HCT116 (cell line): ENCODE results near the gene DPF3. TPM values are rescaled to one million over a fixed set of nuclear protein-coding genes. Genes with fewer than 3 reads are reported as not detected.

Experiments used
- ATAC-seq: fragments of 200-7000 bp; cut with Tn5 transposase; 2 replicates; pipeline ENCODE4 v1.9.1; 2020; ENCODE audit warnings: mild to moderate bottlenecking, moderate library complexity
- BruUV-seq: library from RNA; stranded (reverse); fragments of 400-500 nt; replicated peaks from 2 replicates; lab custom pipeline; 2021; lab: Mats Ljungman, UMichigan
- CTCF ChIA-PET: fragments of 300-600 bp; sonication (Branson Sonifier 250); formaldehyde crosslinking; loops from one replicate; lab custom pipeline; 2021; ENCODE audit warnings: antibody characterized with exemption; lab: Charles Lee
- POLR2A ChIA-PET: fragments of 300-600, 350-600 bp; sonication (Branson Sonifier 250); formaldehyde crosslinking; loops from one replicate; lab custom pipeline; 2021; ENCODE audit warnings: antibody characterized with exemption; lab: Charles Lee
- RAD21 ChIA-PET, 2 experiments: fragments of 300-600 bp; sonication (Branson Sonifier 250); formaldehyde crosslinking; loops; one replicate each; lab custom pipeline; 2023; ENCODE audit warnings: low total read pairs in 2 of 2; ENCODE audit not compliant: uncharacterized antibody in 2 of 2, unreplicated experiment in 2 of 2, low non-redundant PET in 1 of 2; lab: Charles Lee
- DNase-seq: peaks from one replicate; pipeline ENCODE4 v3.0.0-alpha.2; 2010; ENCODE audit warnings: low read depth, low spot score
- H2AFZ ChIP-seq: fragments of 200-600 bp; shearing (Covaris generic), sonication (generic); 2 replicates; pipeline ENCODE4 v1.6.1; 2017; ENCODE audit warnings: low read depth, mixed run types, mixed read lengths, antibody characterized with exemption, low read length; ENCODE audit not compliant: poor library complexity, severe bottlenecking
- H3K27ac ChIP-seq: 2 replicates; pipeline ENCODE4 v1.5.1; 2012; ENCODE audit warnings: low read depth, low read length
- H3K27me3 ChIP-seq: fragments of 200-600 bp; sonication (generic); 2 replicates; pipeline ENCODE4 v1.6.1; 2016; ENCODE audit warnings: mixed run types, low read length, mixed read lengths; ENCODE audit not compliant: insufficient read depth
- H3K36me3 ChIP-seq, 2 experiments: fragments of 200-500 bp in 1 of 2; fragments of 200-600 bp in 1 of 2; sonication (Bioruptor generic) in 1 of 2; sonication (generic) in 1 of 2; 2 replicates each; pipeline versions ENCODE4 v1.5.1 to v1.6.1; 2014 to 2016; ENCODE audit warnings: low read length in 2 of 2, inconsistent platforms in 1 of 2, mixed read lengths in 1 of 2, mixed run types in 1 of 2; ENCODE audit not compliant: insufficient read depth in 2 of 2, control insufficient read depth in 1 of 2
- H3K4me1 ChIP-seq, 2 experiments: fragments of 200-600 bp in 1 of 2; sonication (generic) in 1 of 2; 2 replicates each; pipeline versions ENCODE4 v1.5.1 to v1.6.1; 2012 to 2017; ENCODE audit warnings: low read length in 2 of 2, inconsistent platforms in 1 of 2, mild to moderate bottlenecking in 1 of 2, mixed read lengths in 1 of 2, mixed run types in 1 of 2, moderate library complexity in 1 of 2; ENCODE audit not compliant: insufficient read depth in 2 of 2, control insufficient read depth in 1 of 2
- H3K4me2 ChIP-seq: fragments of 200-600 bp; sonication (generic); 2 replicates; pipeline ENCODE4 v1.6.1; 2017; ENCODE audit warnings: mixed run types, low read length, mixed read lengths
- H3K4me3 ChIP-seq, 2 experiments: fragments of 200-600 bp in 1 of 2; sonication (generic) in 1 of 2; replicated peaks in 1 of 2; 2 replicates each; pipeline ENCODE4 v1.5.1; 2011 to 2016; ENCODE audit warnings: low read length in 2 of 2, control low read depth in 1 of 2, low read depth in 1 of 2, mild to moderate bottlenecking in 1 of 2, mixed read lengths in 1 of 2, mixed run types in 1 of 2
- H3K79me2 ChIP-seq: fragments of 200-600 bp; sonication (generic); 2 replicates; pipeline ENCODE4 v1.6.1; 2017; ENCODE audit warnings: mild to moderate bottlenecking, mixed run types, low read length, moderate library complexity, mixed read lengths; ENCODE audit not compliant: insufficient read depth
- H3K9ac ChIP-seq: fragments of 200-600 bp; sonication (generic); 2 replicates; pipeline ENCODE4 v1.6.1; 2016; ENCODE audit warnings: low read length, mixed read lengths
- H3K9me2 ChIP-seq: fragments of 200-600 bp; sonication (generic), shearing (Covaris generic); 2 replicates; pipeline ENCODE4 v1.6.1; 2017; ENCODE audit warnings: mixed run types, mild to moderate bottlenecking, moderate library complexity; ENCODE audit not compliant: insufficient read depth
- H3K9me3 ChIP-seq, 2 experiments: fragments of 200-500 bp in 1 of 2; fragments of 200-600 bp in 1 of 2; sonication (Bioruptor generic) in 1 of 2; sonication (generic) in 1 of 2; 2 replicates each; pipeline ENCODE4 v1.6.1; 2014 to 2017; ENCODE audit warnings: low read length in 2 of 2, mixed read lengths in 2 of 2, inconsistent platforms in 1 of 2, low read depth in 1 of 2, mild to moderate bottlenecking in 1 of 2, mixed run types in 1 of 2, moderate library complexity in 1 of 2; ENCODE audit not compliant: control insufficient read depth in 1 of 2, insufficient read depth in 1 of 2
- H4K20me1 ChIP-seq: fragments of 200-600 bp; sonication (generic), shearing (Covaris generic); 2 replicates; pipeline ENCODE4 v1.6.1; 2017; ENCODE audit warnings: mixed run types, mild to moderate bottlenecking, moderate library complexity; ENCODE audit not compliant: insufficient read depth
- CTCF ChIP-seq, 3 experiments: fragments of 200-600 bp in 1 of 3; sonication (generic) in 1 of 3; IDR thresholded peaks in 2 of 3; conservative IDR thresholded peaks in 1 of 3; 2 replicates each; pipeline ENCODE4 v1.5.1; 2012 to 2017; ENCODE audit warnings: low read depth in 2 of 3, low read length in 2 of 3, antibody characterized with exemption in 1 of 3, borderline replicate concordance in 1 of 3, control low read depth in 1 of 3, mild to moderate bottlenecking in 1 of 3, mixed read lengths in 1 of 3, mixed run types in 1 of 3, moderate library complexity in 1 of 3; ENCODE audit not compliant: insufficient read depth in 1 of 3
- EGR1 ChIP-seq: IDR thresholded peaks from 2 replicates; pipeline ENCODE4 v1.6.1; 2012; ENCODE audit warnings: low read depth
- ELF1 ChIP-seq: IDR thresholded peaks from 2 replicates; pipeline ENCODE4 v1.6.1; 2012; ENCODE audit warnings: low read depth, borderline replicate concordance
- EZH2phosphoT487 ChIP-seq: fragments of 200-600 bp; IDR thresholded peaks from 2 replicates; pipeline ENCODE4 v1.6.1; 2018; ENCODE audit warnings: antibody characterized with exemption, borderline replicate concordance
- FOSL1 ChIP-seq: IDR thresholded peaks from 2 replicates; pipeline ENCODE4 v1.6.1; 2012; ENCODE audit warnings: low read depth
- RAD21 ChIP-seq: IDR thresholded peaks from 2 replicates; pipeline ENCODE4 v1.6.1; 2012; ENCODE audit warnings: low read depth, mild to moderate bottlenecking
- SRF ChIP-seq: IDR thresholded peaks from 2 replicates; pipeline ENCODE4 v1.6.1; 2012; ENCODE audit warnings: low read depth
- TCF7L2 ChIP-seq: IDR thresholded peaks from 2 replicates; pipeline ENCODE4 v1.7.0; 2011; ENCODE audit warnings: borderline replicate concordance, inconsistent platforms; ENCODE audit not compliant: insufficient read depth, insufficient read length; ENCODE audit errors: extremely low read depth
- ZBTB33 ChIP-seq: IDR thresholded peaks from 2 replicates; pipeline ENCODE4 v1.6.1; 2011; ENCODE audit warnings: mild to moderate bottlenecking, low read length, moderate library complexity; ENCODE audit not compliant: insufficient replicate concordance; ENCODE audit errors: extremely low read depth
- ZFX ChIP-seq: fragments of 450-650 bp; IDR thresholded peaks from 2 replicates; pipeline ENCODE4 v1.6.1; 2017
- intact Hi-C: fragments of 100-400 bp; cut with micrococcal nuclease; formaldehyde crosslinking; loops from 2 replicates; pipeline ENCODE4 v1.10.0; 2022
- total RNA-seq: library from RNA; stranded (reverse); gene quantifications from one replicate; pipeline ENCODE4 v1.2.1, GENCODE V29; 2021; ENCODE audit not compliant: unreplicated experiment

DPF3 gene
- total RNA-seq, 1 experiment from 2014 or later: 0.27 TPM

- Histone ChIP-seq H3K79me2 (no peaks in the 10 kb centered on the region), H2AFZ (no peak overlapping the region), H3K27me3 (no peaks in the 10 kb centered on the region), H3K4me1 (peaks cover 2 to 8% of the 10 kb centered on the region in 2 experiments; a peak in 2 of 4 replicates), H3K9me3 (no peaks in the 10 kb centered on the region), H3K9ac (no peak overlapping the region), H3K36me3 (no peaks in the 10 kb centered on the region), H3K9me2 (no peaks in the 10 kb centered on the region), H4K20me1 (no peaks in the 10 kb centered on the region), H3K4me2 (0 out of 2 replicates have a peak overlapping the region, but pooled peaks have one; percentile 7), H3K27ac (no peak overlapping the region), H3K4me3 (no peak overlapping the region)
- ATAC-seq: peak; percentile 54; the same call in 1 of the 2 replicates
- intact Hi-C loops: no loop called here
- TF ChIP-seq ZBTB33: no peak
- no peak for TF ChIP-seq EGR1
- 0 out of 2 replicates have a peak, but pooled peaks have one; percentile 20 for TF ChIP-seq FOSL1
- ChIA-PET CTCF (no interaction called here), RAD21 (no interaction called here), POLR2A (no interaction called here)
- no TSS peak for BruUV-seq
- DNase-seq: no peak
Observed at GRCh38 chr14:72745546-72745945, 148.4 kb downstream of the DPF3 start.

- Histone ChIP-seq H3K4me1 (peaks cover 2 to 8% of the 10 kb centered on the region in 2 experiments; a peak in 2 of 4 replicates), H3K4me2 (no peak overlapping the region), H3K27me3 (no peaks in the 10 kb centered on the region), H3K36me3 (no peaks in the 10 kb centered on the region), H3K27ac (no peak overlapping the region), H3K9me3 (no peaks in the 10 kb centered on the region), H3K9ac (no peak overlapping the region), H3K9me2 (no peaks in the 10 kb centered on the region), H2AFZ (no peak overlapping the region), H4K20me1 (no peaks in the 10 kb centered on the region), H3K4me3 (no peak overlapping the region), H3K79me2 (no peaks in the 10 kb centered on the region)
- TF ChIP-seq SRF (no peak), EGR1 (no peak), RAD21 (no peak), ZFX (no peak), EZH2phosphoT487 (no peak), ELF1 (no peak), CTCF (IDR thresholded peaks at IDR 0.05 in 2 of 3, conservative IDR thresholded peaks at IDR 0.05 in 1 of 3; ENCODE audit: borderline replicate concordance in 1 of 3, insufficient read depth in 1 of 3, low read depth in 2 of 3, low read length in 2 of 3) (no peak), TCF7L2 (no peak)
- DNase-seq (no peak), ATAC-seq (no peak)
- ChIA-PET CTCF (no interaction called here), POLR2A (no interaction called here), RAD21 (no interaction called here)
- BruUV-seq: no TSS peak
- intact Hi-C loops: no loop called here
Observed at GRCh38 chr14:72744416-72745120, 149.3 kb downstream of the DPF3 start.
